ENCODE results near the gene KLRC4. TPM values are rescaled to one million over a fixed set of nuclear protein-coding genes. Genes with fewer than 3 reads are reported as not detected.

The KLRC4 gene
- not detected for total RNA-seq

DNA sequence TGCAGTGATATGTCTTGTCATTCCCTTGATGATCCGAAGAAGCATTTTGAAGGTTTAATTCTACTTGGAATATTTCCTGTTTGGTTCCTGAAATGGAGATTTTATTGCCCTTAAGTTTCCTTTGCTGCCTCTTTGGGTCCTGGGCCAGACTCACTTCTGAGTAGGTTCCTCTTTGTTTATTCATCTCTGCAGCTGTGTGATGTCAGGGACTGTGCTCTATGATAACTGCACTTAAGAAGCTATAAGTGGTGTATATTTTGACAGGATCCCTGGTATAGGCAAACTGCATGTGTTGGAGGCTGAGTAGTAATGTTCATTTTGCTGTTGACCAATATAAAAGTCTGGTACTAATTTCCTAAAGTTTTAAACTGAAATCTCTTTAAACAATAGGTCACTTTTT lies at the start of gene KLRC4:
KLRC4 (minus strand) TSS at position 366 of the 400 bp plus-strand sequence; CDS start at position 184, 182 bp downstream.
- intact Hi-C loops (cut with DNase I; ENCODE audit: low total_unique reads) (no loop called here), in situ Hi-C loops (cut with MboI; ENCODE audit: low sequenced_read_pairs in 4 of 4) (no loop called here)
- Histone ChIP-seq H3K4me3 (no peak within 1 kb of the TSS), H3K27me3 (no peaks in the 10 kb centered on the region), H3K9me3 (no peaks in the 10 kb centered on the region), H3K36me3 (no peaks in the 10 kb centered on the region), H3K27ac (no peak within 1 kb of the TSS), H3K4me1 (no peaks in the 10 kb centered on the region)
- ATAC-seq, result no peak
- no peak for DNase-seq
- TF ChIP-seq POLR2A (IDR thresholded peaks at IDR 0.05), result no peak
- TF ChIP-seq, protein P1, sequence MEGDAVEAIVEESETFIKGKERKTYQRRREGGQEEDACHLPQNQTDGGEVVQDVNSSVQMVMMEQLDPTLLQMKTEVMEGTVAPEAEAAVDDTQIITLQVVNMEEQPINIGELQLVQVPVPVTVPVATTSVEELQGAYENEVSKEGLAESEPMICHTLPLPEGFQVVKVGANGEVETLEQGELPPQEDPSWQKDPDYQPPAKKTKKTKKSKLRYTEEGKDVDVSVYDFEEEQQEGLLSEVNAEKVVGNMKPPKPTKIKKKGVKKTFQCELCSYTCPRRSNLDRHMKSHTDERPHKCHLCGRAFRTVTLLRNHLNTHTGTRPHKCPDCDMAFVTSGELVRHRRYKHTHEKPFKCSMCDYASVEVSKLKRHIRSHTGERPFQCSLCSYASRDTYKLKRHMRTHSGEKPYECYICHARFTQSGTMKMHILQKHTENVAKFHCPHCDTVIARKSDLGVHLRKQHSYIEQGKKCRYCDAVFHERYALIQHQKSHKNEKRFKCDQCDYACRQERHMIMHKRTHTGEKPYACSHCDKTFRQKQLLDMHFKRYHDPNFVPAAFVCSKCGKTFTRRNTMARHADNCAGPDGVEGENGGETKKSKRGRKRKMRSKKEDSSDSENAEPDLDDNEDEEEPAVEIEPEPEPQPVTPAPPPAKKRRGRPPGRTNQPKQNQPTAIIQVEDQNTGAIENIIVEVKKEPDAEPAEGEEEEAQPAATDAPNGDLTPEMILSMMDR (IDR thresholded peaks at IDR 0.05 in 4 of 5, conservative IDR thresholded peaks at IDR 0.05 in 1 of 5), result no peak

DNA sequence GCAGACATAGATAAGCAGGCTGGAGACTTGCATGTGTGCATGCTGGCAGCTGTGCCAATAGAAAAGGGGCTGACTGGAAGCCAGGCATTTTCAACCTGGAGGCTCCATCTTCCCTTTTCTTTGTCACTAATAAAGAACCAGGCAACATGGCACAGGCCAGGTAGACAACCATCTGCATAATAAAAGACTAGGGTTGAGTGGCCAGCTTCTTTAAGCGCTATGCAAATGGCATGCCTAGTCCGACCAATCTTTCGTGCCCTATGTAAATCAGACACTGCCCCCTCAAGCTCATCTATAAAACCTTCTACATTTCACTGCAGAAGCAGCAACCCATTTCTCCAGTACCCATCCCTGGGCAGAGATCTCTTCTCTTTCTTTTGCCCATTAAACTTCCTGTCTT lies 48.2 kb upstream of the KLRC4 start:
- no peak overlapping the region for H3K27ac ChIP-seq
- ATAC-seq (no peak), DNase-seq (no peak)
- H3K27me3 ChIP-seq, result no peaks in the 10 kb centered on the region
- intact Hi-C loops (cut with DNase I; ENCODE audit: low total_unique reads), result no loop called here
- no peaks in the 10 kb centered on the region for H3K4me1 ChIP-seq
- H3K4me3 ChIP-seq, result no peak overlapping the region
- H3K9me3 ChIP-seq, result peaks cover 0 to 3% (median 0%) of the 10 kb centered on the region in 3 donors
- no peaks in the 10 kb centered on the region for H3K36me3 ChIP-seq
- TF ChIP-seq POLR2A (IDR thresholded peaks at IDR 0.05), result no peak
- TF ChIP-seq, protein P1 (IDR thresholded peaks at IDR 0.05 in 4 of 5, conservative IDR thresholded peaks at IDR 0.05 in 1 of 5), result no peak
- in situ Hi-C loops (cut with MboI; ENCODE audit: low sequenced_read_pairs in 4 of 4), result no loop called here

GRCh38 chr12:10456856-10457255 lies 47.3 kb upstream of the KLRC4 start:
- DNase-seq (no peak), ATAC-seq (no peak)
- H3K9me3 ChIP-seq, result peaks cover 0 to 3% (median 0%) of the 10 kb centered on the region in 3 donors
- intact Hi-C loops (cut with DNase I; ENCODE audit: low total_unique reads), result no loop called here
- in situ Hi-C loops (cut with MboI; ENCODE audit: low sequenced_read_pairs in 4 of 4), result no loop called here
- TF ChIP-seq, protein P1 (IDR thresholded peaks at IDR 0.05 in 4 of 5, conservative IDR thresholded peaks at IDR 0.05 in 1 of 5), result no peak
- no peak for TF ChIP-seq POLR2A (IDR thresholded peaks at IDR 0.05)
- H3K36me3 ChIP-seq, result no peaks in the 10 kb centered on the region
- H3K27ac ChIP-seq, result no peak overlapping the region
- no peaks in the 10 kb centered on the region for H3K4me1 ChIP-seq
- H3K27me3 ChIP-seq, result no peaks in the 10 kb centered on the region
- no peak overlapping the region for H3K4me3 ChIP-seq

DNA sequence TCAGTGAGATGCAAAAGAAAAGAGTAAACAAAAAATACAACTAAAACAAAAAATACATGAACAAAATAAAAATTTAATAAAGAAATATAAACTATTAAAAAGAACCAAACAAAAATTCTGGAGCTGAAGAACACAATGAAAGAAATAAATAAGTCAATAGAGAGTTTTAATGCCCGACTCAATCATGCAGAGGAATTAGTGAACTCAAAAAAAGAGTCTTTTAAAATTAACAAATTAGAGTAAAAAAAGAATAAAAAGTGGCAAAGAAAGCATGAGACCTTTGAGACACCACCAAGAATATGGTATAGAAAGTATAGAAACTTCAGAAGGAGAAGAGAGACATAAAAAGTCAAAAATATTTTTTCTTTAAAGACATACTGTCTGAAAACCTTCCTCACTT lies 46.2 kb upstream of the KLRC4 start:
- Histone ChIP-seq H3K4me3 (no peak overlapping the region), H3K36me3 (no peaks in the 10 kb centered on the region), H3K4me1 (no peaks in the 10 kb centered on the region), H3K9me3 (peaks cover 0 to 3% (median 0%) of the 10 kb centered on the region in 3 donors), H3K27ac (no peak overlapping the region), H3K27me3 (no peaks in the 10 kb centered on the region)
- DNase-seq (no peak), ATAC-seq (no peak)
- in situ Hi-C loops (cut with MboI; ENCODE audit: low sequenced_read_pairs in 4 of 4) (no loop called here), intact Hi-C loops (cut with DNase I; ENCODE audit: low total_unique reads) (no loop called here)
- TF ChIP-seq POLR2A (IDR thresholded peaks at IDR 0.05), result no peak

DNA sequence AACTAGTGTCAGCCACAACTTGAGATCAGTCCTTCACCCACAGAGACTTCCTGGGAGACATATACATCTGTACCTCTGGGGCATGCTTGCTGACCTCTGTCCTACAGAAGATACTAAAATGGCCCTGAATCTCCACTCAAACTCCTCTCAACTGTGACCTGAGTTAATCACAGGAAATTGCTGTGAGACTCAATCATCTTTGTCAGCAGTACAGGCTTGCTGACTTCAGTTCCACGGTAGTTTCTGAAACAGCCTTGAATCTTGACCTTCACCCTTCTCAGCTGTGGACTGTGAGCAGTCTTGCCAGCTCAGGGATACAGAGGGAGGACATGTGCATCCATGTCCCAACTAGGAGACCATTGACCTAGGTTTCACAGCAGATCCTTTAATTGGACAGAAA lies 45.0 kb upstream of the KLRC4 start:
- intact Hi-C loops (cut with DNase I; ENCODE audit: low total_unique reads) (no loop called here), in situ Hi-C loops (cut with MboI; ENCODE audit: low sequenced_read_pairs in 4 of 4) (no loop called here)
- TF ChIP-seq POLR2A (IDR thresholded peaks at IDR 0.05), result no peak
- TF ChIP-seq, protein P1 (IDR thresholded peaks at IDR 0.05 in 4 of 5, conservative IDR thresholded peaks at IDR 0.05 in 1 of 5), result no peak
- Histone ChIP-seq H3K4me3 (no peak overlapping the region), H3K27me3 (no peaks in the 10 kb centered on the region), H3K36me3 (no peaks in the 10 kb centered on the region), H3K9me3 (peaks cover 0 to 3% (median 0%) of the 10 kb centered on the region in 3 donors), H3K27ac (no peak overlapping the region), H3K4me1 (no peaks in the 10 kb centered on the region)
- no peak for DNase-seq
- ATAC-seq, result no peak
